HEK293T (cell line): Measurements from ENCODE around the gene CAMK2A.

Experiments used
- CTCF ChIA-PET: fragments of 350-600 bp; formaldehyde crosslinking; extraction: SDS; loops from one replicate; lab custom pipeline; 2021; ENCODE audit warnings: antibody characterized with exemption, inconsistent platforms; lab: Yijun Ruan, JAX
- POLR2A ChIA-PET: fragments of 350-600 bp; formaldehyde crosslinking; extraction: SDS; loops from one replicate; lab custom pipeline; 2020; ENCODE audit warnings: antibody characterized with exemption, inconsistent platforms; lab: Yijun Ruan, JAX
- DNase-seq: peaks from one replicate; pipeline ENCODE4 v3.0.0; 2012; ENCODE audit warnings: mixed read lengths; ENCODE audit errors: extremely low spot score
- ARNT ChIP-seq: fragments of 450-650 bp; IDR thresholded peaks from 2 replicates; pipeline ENCODE4 v1.6.1; 2017; ENCODE audit warnings: mild to moderate bottlenecking
- BHLHE40 ChIP-seq: fragments of 450-650 bp; IDR thresholded peaks from 2 replicates; pipeline ENCODE4 v1.6.1; 2016; ENCODE audit warnings: mild to moderate bottlenecking, moderate library complexity, borderline replicate concordance
- CTBP1 ChIP-seq: fragments of 450-650 bp; IDR thresholded peaks from 2 replicates; pipeline ENCODE4 v1.6.1; 2016; ENCODE audit warnings: borderline replicate concordance
- ELF4 ChIP-seq: fragments of 450-650 bp; IDR thresholded peaks from 2 replicates; pipeline ENCODE4 v1.6.1; 2017; ENCODE audit warnings: antibody characterized with exemption
- FOXA1 ChIP-seq: fragments of 450-650 bp; IDR thresholded peaks from 2 replicates; pipeline ENCODE4 v1.6.1; 2016; ENCODE audit warnings: mild to moderate bottlenecking
- FOXK2 ChIP-seq: fragments of 450-650 bp; IDR thresholded peaks from 2 replicates; pipeline ENCODE4 v1.6.1; 2016; ENCODE audit warnings: mild to moderate bottlenecking
- FOXM1 ChIP-seq: fragments of 450-650 bp; IDR thresholded peaks from 2 replicates; pipeline ENCODE4 v1.6.1; 2017; ENCODE audit warnings: mild to moderate bottlenecking, borderline replicate concordance
- HDGF ChIP-seq: fragments of 450-650 bp; IDR thresholded peaks from 2 replicates; pipeline ENCODE4 v1.6.1; 2017; ENCODE audit warnings: antibody characterized with exemption, borderline replicate concordance
- L3MBTL2 ChIP-seq: fragments of 450-650 bp; conservative IDR thresholded peaks from 2 replicates; pipeline ENCODE4 v1.6.1; 2016; ENCODE audit warnings: mild to moderate bottlenecking
- LEF1 ChIP-seq: fragments of 450-650 bp; IDR thresholded peaks from 2 replicates; pipeline ENCODE4 v1.6.1; 2017; ENCODE audit warnings: mild to moderate bottlenecking, borderline replicate concordance
- NFRKB ChIP-seq: fragments of 450-650 bp; IDR thresholded peaks from 2 replicates; pipeline ENCODE4 v1.6.1; 2016; ENCODE audit warnings: mild to moderate bottlenecking, moderate library complexity
- SP1 ChIP-seq: fragments of 450-650 bp; IDR thresholded peaks from 2 replicates; pipeline ENCODE4 v1.6.1; 2017
- SUZ12 ChIP-seq: fragments of 450-650 bp; IDR thresholded peaks from 2 replicates; pipeline ENCODE4 v1.6.1; 2016; ENCODE audit warnings: mild to moderate bottlenecking
- TARDBP ChIP-seq: fragments of 450-650 bp; IDR thresholded peaks from 2 replicates; pipeline ENCODE4 v1.6.1; 2016
- ZNF384 ChIP-seq: fragments of 450-650 bp; IDR thresholded peaks from 2 replicates; pipeline ENCODE4 v1.6.1; 2016
- TF ChIP-seq, protein P1 (sequence below): fragments of 450-650 bp; IDR thresholded peaks from 2 replicates; pipeline ENCODE4 v1.6.1; 2016

Gene CAMK2A

DNA sequence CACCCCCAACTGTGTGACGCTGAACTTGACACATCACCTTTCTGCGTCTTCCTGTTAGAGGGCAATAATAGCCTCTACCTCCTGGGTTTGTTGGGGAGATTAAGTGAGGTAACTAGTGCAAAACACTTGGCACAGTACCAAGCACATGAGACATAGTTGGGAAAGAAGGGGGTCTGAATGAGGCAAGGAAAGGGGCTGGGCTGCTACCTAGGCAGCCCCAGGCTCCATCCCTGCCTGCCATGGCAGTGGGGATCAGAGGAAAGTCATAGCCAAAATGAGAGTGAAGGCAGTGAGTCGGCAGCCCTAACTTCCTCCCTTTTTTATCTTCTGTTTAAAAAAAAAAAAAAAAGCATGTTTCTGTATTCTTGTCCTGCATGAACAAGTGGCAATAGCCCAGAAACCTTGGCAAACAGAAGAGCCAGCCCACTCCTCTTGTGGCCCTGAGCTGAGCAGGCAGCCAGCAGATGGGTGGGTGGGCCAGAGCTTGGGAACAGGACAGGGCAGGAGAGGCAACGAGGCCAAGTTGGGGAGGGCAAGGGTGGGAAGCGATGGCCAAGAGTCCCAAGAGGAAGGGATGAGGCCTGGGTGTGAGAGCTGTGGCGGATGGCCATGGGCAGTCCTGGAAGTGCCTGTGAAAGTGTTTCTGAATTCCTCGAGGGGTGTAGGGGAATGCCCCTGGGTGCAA, 11.4 kb downstream of the CAMK2A start:
- POLR2A ChIA-PET, result no interaction called here
- CTCF ChIA-PET, result no interaction called here

DNA sequence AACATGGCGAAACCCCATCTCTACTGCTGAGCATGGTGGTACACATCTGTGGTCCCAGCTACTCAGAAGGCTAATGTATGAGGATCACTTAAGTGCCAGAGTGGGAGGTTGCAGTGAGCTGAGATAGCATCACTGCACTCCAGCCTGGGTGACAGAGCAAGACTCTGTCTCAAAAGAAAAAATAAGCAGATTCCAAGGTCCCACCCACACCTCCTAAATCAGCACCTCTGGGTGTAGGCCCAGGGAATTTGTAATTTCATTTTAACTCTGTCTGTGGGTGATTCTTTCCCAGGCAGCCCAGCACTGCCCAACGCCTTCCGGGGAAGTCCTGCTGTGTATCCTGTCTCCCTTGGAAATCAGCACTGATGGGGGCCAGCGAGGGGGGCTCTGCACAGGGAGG, 12.5 kb downstream of the CAMK2A start:
- CTCF ChIA-PET, result no interaction called here

More for the DNA sequence above, 11.4 kb downstream of the CAMK2A start:
- no peak for DNase-seq
- TF ChIP-seq ZNF384 (no peak), FOXM1 (no peak), SP1 (no peak), CTBP1 (no peak)

DNA sequence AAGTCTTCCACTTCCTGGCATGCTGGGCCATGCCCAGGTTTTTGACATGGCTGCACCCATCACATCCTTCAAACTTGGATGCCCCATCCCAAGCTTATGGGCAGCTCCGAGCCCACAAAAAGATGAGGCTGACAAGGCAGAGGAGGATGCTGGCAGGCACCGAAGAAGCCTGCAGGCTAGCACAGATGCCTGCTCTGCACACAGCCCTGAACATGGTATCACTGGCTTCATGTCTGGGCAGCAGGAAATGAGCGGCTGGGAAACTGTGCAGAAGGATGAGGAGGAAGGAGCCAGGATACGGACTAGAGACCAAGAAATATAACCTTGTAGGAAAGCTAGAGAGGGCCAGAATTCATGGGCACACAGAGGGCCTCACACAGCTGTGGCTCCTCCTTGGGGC, 14.8 kb downstream of the CAMK2A start:
- ChIA-PET POLR2A (no interaction called here), CTCF (interaction anchor here (0.7 to 0.9 kb wide), 2 partner anchors 69 to 74 kb away, joined by 3 read pairs; no protein-coding TSS in a partner anchor)
- TF ChIP-seq ELF4 (no peak), SUZ12 (no peak), FOXM1 (no peak), FOXK2 (no peak), NFRKB (no peak), L3MBTL2 (no peak), BHLHE40 (no peak), HDGF (no peak), FOXA1 (no peak), ZNF384 (no peak), TARDBP (no peak), SP1 (no peak), ARNT (no peak), CTBP1 (no peak), LEF1 (no peak)
- TF ChIP-seq, protein P1, sequence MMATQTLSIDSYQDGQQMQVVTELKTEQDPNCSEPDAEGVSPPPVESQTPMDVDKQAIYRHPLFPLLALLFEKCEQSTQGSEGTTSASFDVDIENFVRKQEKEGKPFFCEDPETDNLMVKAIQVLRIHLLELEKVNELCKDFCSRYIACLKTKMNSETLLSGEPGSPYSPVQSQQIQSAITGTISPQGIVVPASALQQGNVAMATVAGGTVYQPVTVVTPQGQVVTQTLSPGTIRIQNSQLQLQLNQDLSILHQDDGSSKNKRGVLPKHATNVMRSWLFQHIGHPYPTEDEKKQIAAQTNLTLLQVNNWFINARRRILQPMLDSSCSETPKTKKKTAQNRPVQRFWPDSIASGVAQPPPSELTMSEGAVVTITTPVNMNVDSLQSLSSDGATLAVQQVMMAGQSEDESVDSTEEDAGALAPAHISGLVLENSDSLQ, result no peak
- DNase-seq, result no peak

More for the DNA sequence above, 12.5 kb downstream of the CAMK2A start:
- POLR2A ChIA-PET, result no interaction called here
- no peak for DNase-seq
- TF ChIP-seq L3MBTL2 (no peak), SUZ12 (no peak), LEF1 (no peak), NFRKB (no peak), BHLHE40 (no peak), FOXA1 (no peak), SP1 (no peak), ZNF384 (no peak), TARDBP (no peak), FOXM1 (no peak), CTBP1 (no peak), ELF4 (no peak), FOXK2 (no peak), ARNT (no peak)
- TF ChIP-seq, protein P1, result no peak

DNA sequence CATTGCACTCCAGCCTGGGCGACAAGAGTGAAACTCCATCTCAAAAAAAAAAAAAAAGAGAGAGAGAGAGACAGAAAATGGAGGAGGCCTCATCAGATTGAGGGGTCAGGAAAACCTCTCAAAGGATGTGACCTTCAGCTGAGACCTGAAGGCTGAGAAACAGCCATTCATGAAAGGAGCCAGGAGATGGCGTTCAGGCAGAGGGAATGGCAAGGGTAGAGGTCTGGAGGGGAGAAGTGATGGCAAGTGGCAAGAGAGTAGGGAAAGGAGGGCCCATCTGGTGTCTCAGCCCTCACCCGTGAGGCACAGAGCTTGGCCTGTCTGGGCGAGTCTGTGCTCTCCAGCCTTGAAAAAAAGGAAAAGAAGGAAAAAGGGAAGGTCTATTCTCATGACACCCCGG, 17.0 kb downstream of the CAMK2A start:
- CTCF ChIA-PET, result interaction anchor here (0.6 to 4.5 kb wide), 5 partner anchors 62 to 828 kb away, joined by 3 to 38 read pairs (median 3); no protein-coding TSS in a partner anchor
- TF ChIP-seq LEF1 (no peak), FOXM1 (no peak), ZNF384 (no peak), FOXA1 (no peak), SUZ12 (no peak), ARNT (no peak), FOXK2 (no peak), L3MBTL2 (no peak), CTBP1 (no peak), HDGF (no peak), TARDBP (no peak), BHLHE40 (no peak), SP1 (no peak), NFRKB (no peak)
- TF ChIP-seq, protein P1, result no peak
- peak; percentile 52 for DNase-seq
- POLR2A ChIA-PET, result no interaction called here

DNA sequence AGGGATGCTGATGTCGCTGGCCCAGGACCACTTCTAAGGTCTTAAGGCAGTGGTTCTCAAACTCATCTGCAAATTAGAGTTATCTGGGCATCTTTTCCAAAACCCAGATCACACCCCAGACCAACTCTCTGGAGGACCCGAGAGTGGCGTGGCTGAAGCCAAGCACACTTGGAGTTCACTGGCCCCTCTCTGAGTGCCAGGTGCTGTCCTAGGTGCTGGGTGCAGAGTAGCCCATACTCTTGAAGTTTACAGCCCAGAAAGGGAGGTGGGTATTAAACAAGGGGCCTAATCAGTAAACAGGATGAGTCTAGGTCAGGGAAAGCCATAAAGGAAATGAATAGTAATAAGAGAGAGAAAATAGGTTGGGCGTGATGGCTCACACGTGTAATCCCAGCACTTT, 17.6 kb downstream of the CAMK2A start:
- TF ChIP-seq L3MBTL2, result no peak
- TF ChIP-seq CTBP1, result no peak
- CTCF ChIA-PET, result interaction anchor here (0.6 to 4.5 kb wide), 2 partner anchors 79 to 827 kb away, joined by 3 to 38 read pairs; no protein-coding TSS in a partner anchor
- POLR2A ChIA-PET, result no interaction called here
- no peak for DNase-seq

DNA sequence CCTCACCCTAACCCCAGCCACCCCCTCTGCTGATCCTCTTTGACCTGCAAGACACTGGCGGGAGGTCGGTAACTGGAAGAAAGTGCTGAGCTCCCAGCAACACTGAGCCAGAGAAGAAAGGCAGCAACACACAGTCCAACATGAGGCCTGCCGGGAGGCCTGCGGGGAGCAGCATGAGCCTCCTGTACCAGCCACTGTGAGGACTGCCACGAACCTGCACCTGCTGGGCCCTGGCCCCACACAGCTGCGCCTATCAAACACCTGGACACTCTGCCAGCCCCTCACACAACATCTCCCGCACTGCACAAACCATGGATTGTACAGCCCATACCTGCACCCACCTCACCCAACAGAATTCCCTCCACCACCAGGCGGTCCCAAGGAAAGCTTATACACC, 18.3 kb downstream of the CAMK2A start:
- POLR2A ChIA-PET, result no interaction called here

More for the DNA sequence above, 18.3 kb downstream of the CAMK2A start:
- no peak for DNase-seq
- TF ChIP-seq SP1, result no peak
- no peak for TF ChIP-seq TARDBP
- no peak for TF ChIP-seq BHLHE40
- no peak for TF ChIP-seq LEF1
- no peak for TF ChIP-seq ARNT
- no peak for TF ChIP-seq CTBP1
- no peak for TF ChIP-seq ELF4
- no peak for TF ChIP-seq FOXK2
- no peak for TF ChIP-seq ZNF384
- TF ChIP-seq L3MBTL2, result no peak
- no peak for TF ChIP-seq SUZ12
- no peak for TF ChIP-seq FOXM1
- TF ChIP-seq FOXA1, result no peak
- TF ChIP-seq HDGF, result no peak
- CTCF ChIA-PET, result interaction anchor here (4.5 kb wide), 1 partner anchor 79 kb away, joined by 38 read pairs; no protein-coding TSS in a partner anchor
